Progenitor cell of endocrine pancreas (in vitro differentiated cells): ENCODE data around the gene RGS7. TPM values are rescaled to one million over a fixed set of nuclear protein-coding genes. Genes with fewer than 3 reads are reported as not detected.

Experiments
- DNase-seq: peaks from one replicate; pipeline ENCODE4 v3.0.0; 2021; ENCODE audit warnings: low spot score; ENCODE audit not compliant: unreplicated experiment
- H3K27ac Mint-ChIP-seq: 2 replicates; pipeline ENCODE4 v1.8.0; 2021; ENCODE audit warnings: mild to moderate bottlenecking, moderate library complexity, mixed read lengths
- H3K27me3 Mint-ChIP-seq: 2 replicates; pipeline ENCODE4 v1.8.0; 2021; ENCODE audit warnings: mixed read lengths
- H3K36me3 Mint-ChIP-seq: 2 replicates; pipeline ENCODE4 v1.8.0; 2022; ENCODE audit warnings: mixed read lengths; ENCODE audit not compliant: insufficient read depth
- H3K4me1 Mint-ChIP-seq: 2 replicates; pipeline ENCODE4 v1.8.0; 2021; ENCODE audit warnings: low read depth, mixed read lengths
- H3K4me3 Mint-ChIP-seq: 2 replicates; pipeline ENCODE4 v1.8.0; 2021; ENCODE audit warnings: low read depth, mild to moderate bottlenecking, moderate library complexity, mixed read lengths
- H3K9me3 Mint-ChIP-seq: 2 replicates; pipeline ENCODE4 v1.8.0; 2021; ENCODE audit warnings: low read depth, mixed read lengths
- CTCF ChIP-seq: fragments of 200-600 bp; sonication (generic); IDR thresholded peaks from one replicate; pipeline ENCODE4 v1.5.0; 2021; ENCODE audit warnings: antibody characterized with exemption, mild to moderate bottlenecking; ENCODE audit not compliant: unreplicated experiment
- total RNA-seq: library from RNA; stranded (reverse); gene quantifications from 2 replicates; pipeline ENCODE4 v1.2.1, GENCODE V29; 2021

The RGS7 gene
- total RNA-seq, 1 donor from 2014 or later, result 2.4 TPM

GRCh38 chr1:241063276-241063675, 293.7 kb downstream of the RGS7 start:
- Mint-ChIP-seq H3K4me3 (no peak overlapping the region), H3K4me1 (no peaks in the 10 kb centered on the region), H3K9me3 (peaks cover 3% of the 10 kb centered on the region), H3K36me3 (no peaks in the 10 kb centered on the region), H3K27ac (no peak overlapping the region), H3K27me3 (no peaks in the 10 kb centered on the region)
- no peak for DNase-seq
- TF ChIP-seq CTCF, result no peak

DNA sequence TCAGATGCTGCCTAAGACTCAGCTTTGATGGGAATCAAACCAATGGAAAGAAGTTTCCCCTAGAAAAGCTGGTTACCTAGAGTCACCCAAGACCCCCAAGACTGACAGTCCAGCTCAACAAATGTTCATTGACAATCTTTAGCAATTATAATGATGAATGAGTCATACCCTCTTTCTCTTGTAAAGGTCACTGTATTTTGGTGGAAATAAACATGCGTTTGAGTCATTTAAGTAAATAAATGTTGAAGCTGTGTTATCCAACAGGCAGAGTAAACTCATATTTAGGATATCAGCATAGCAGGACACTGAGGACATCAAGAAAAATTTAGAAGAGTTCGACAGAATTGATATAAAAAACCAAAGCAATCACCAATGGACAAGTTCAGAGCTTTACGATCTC, 295.9 kb downstream of the RGS7 start:
- Mint-ChIP-seq H3K27me3 (no peaks in the 10 kb centered on the region), H3K4me3 (no peak overlapping the region), H3K36me3 (no peaks in the 10 kb centered on the region), H3K27ac (no peak overlapping the region), H3K9me3 (peaks cover 3% of the 10 kb centered on the region), H3K4me1 (no peaks in the 10 kb centered on the region)
- TF ChIP-seq CTCF, result no peak
- no peak for DNase-seq

GRCh38 chr1:241048622-241049021, 308.4 kb downstream of the RGS7 start:
- Mint-ChIP-seq H3K27me3 (no peaks in the 10 kb centered on the region), H3K27ac (no peak overlapping the region), H3K9me3 (no peaks in the 10 kb centered on the region), H3K4me3 (no peak overlapping the region), H3K36me3 (no peaks in the 10 kb centered on the region), H3K4me1 (no peaks in the 10 kb centered on the region)
- DNase-seq, result no peak
- no peak for TF ChIP-seq CTCF

- no peak for DNase-seq
- no peak overlapping the region for H3K4me3 Mint-ChIP-seq
- no peaks in the 10 kb centered on the region for H3K27me3 Mint-ChIP-seq
- no peaks in the 10 kb centered on the region for H3K9me3 Mint-ChIP-seq
- no peaks in the 10 kb centered on the region for H3K36me3 Mint-ChIP-seq
- H3K27ac Mint-ChIP-seq, result no peak overlapping the region
- H3K4me1 Mint-ChIP-seq, result no peaks in the 10 kb centered on the region
- TF ChIP-seq CTCF, result no peak
These were observed 311.3 kb downstream of the RGS7 start for GRCh38 chr1:241045659-241046058.

- Mint-ChIP-seq H3K4me3 (no peak overlapping the region), H3K4me1 (peaks cover 2% of the 10 kb centered on the region), H3K36me3 (no peaks in the 10 kb centered on the region), H3K9me3 (peaks cover 7% of the 10 kb centered on the region), H3K27ac (no peak overlapping the region), H3K27me3 (no peaks in the 10 kb centered on the region)
- no peak for TF ChIP-seq CTCF
- no peak for DNase-seq
These were observed 322.6 kb downstream of the RGS7 start for GRCh38 chr1:241034203-241034936.
